HG02852 (cell line): Measurements from ENCODE around the gene NEURL1.
"Not testable (repeated sequence)": the region's sequence is repeated elsewhere in the genome, so short reads cannot be mapped to it uniquely, and the experiment has no call there.

Experiments
- ATAC-seq: cut with Tn5 transposase; IDR thresholded peaks from one replicate; pipeline ENCODE4 v1.9.1; 2021; ENCODE audit warnings: mild to moderate bottlenecking, moderate library complexity; ENCODE audit not compliant: unreplicated experiment

The NEURL1 gene

GRCh38 chr10:103620891-103621782 is 127.6 kb downstream of the NEURL1 start:
- no peak for ATAC-seq

- no peak for ATAC-seq
Measured at GRCh38 chr10:103621783-103622125, 128.2 kb downstream of the NEURL1 start.

GRCh38 chr10:103622286-103622685 is 128.8 kb downstream of the NEURL1 start:
- no peak for ATAC-seq

GRCh38 chr10:103622935-103623574 is 129.6 kb downstream of the NEURL1 start:
- ATAC-seq, result no peak

- no peak for ATAC-seq
Measured at GRCh38 chr10:103626178-103626577, 132.7 kb downstream of the NEURL1 start.

- ATAC-seq, result no peak
Measured at GRCh38 chr10:103627111-103627892, 133.8 kb downstream of the NEURL1 start.

GRCh38 chr10:103627893-103628292 is 134.4 kb downstream of the NEURL1 start:
- ATAC-seq, result no peak

- no peak for ATAC-seq
Measured at GRCh38 chr10:103629581-103629980, 136.1 kb downstream of the NEURL1 start.

- ATAC-seq, result no peak
Measured at GRCh38 chr10:103630156-103630555, 136.7 kb downstream of the NEURL1 start.

- no peak for ATAC-seq
Measured at GRCh38 chr10:103632247-103632642, 138.7 kb downstream of the NEURL1 start.

GRCh38 chr10:103632871-103633270 is 139.4 kb downstream of the NEURL1 start:
- ATAC-seq, result not testable (repeated sequence)

- ATAC-seq, result no peak
Measured at GRCh38 chr10:103633846-103634245, 140.3 kb downstream of the NEURL1 start.

- no peak for ATAC-seq
Measured at GRCh38 chr10:103635580-103635979, 142.1 kb downstream of the NEURL1 start.

GRCh38 chr10:103636492-103636891 is 143.0 kb downstream of the NEURL1 start:
- ATAC-seq, result no peak

GRCh38 chr10:103637011-103637410 is 143.5 kb downstream of the NEURL1 start:
- ATAC-seq, result no peak

GRCh38 chr10:103637927-103638557 is 144.5 kb downstream of the NEURL1 start:
- ATAC-seq, result no peak

GRCh38 chr10:103638948-103639347 is 145.4 kb downstream of the NEURL1 start:
- ATAC-seq, result no peak

- no peak for ATAC-seq
Measured at GRCh38 chr10:103640436-103641181, 147.1 kb downstream of the NEURL1 start.

GRCh38 chr10:103641326-103641725 is 147.8 kb downstream of the NEURL1 start:
- no peak for ATAC-seq
